Transverse colon (tissue), 3 donors: Measurements from ENCODE around the gene HHIPL1.

ENCODE experiments used
- POLR2A ChIP-seq: fragments of 450-650 bp; IDR thresholded peaks from one replicate; pipeline ENCODE4 v1.6.1; 2016; ENCODE audit warnings: antibody characterized with exemption, mild to moderate bottlenecking, moderate library complexity
- TF ChIP-seq, protein P1 (sequence below), 5 experiments: fragments of 200-600 bp in 3 of 5; fragments of 450-650 bp in 2 of 5; sonication (generic) in 3 of 5; IDR thresholded peaks; 1 replicate in 2 of 5; 2 replicates in 3 of 5; pipeline ENCODE4 v1.5.1; 2016 to 2017; ENCODE audit warnings: antibody characterized with exemption in 5 of 5, inconsistent platforms in 3 of 5, mild to moderate bottlenecking in 2 of 5, moderate library complexity in 1 of 5

DNA sequence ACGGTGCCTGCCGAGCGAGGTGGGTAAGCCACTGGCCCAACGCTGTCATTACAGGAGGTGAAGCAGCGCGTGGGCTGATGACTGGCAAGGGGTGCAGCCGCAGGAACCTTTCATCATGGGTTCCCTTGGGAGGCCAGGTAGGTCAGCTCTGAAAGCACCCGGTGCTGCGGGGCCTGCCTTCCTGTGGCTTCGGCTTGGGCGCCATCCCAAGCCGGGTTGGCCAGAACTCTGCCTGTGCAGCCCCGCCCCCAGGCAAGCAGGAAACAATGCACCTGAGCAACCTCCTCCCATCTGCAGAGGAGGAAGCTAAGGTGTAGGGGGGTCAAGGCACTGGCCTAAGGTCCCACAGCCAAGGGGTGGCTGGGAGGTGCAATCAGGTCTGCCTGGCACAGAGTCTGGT, 20.0 kb upstream of the HHIPL1 start:
- TF ChIP-seq, protein P1, sequence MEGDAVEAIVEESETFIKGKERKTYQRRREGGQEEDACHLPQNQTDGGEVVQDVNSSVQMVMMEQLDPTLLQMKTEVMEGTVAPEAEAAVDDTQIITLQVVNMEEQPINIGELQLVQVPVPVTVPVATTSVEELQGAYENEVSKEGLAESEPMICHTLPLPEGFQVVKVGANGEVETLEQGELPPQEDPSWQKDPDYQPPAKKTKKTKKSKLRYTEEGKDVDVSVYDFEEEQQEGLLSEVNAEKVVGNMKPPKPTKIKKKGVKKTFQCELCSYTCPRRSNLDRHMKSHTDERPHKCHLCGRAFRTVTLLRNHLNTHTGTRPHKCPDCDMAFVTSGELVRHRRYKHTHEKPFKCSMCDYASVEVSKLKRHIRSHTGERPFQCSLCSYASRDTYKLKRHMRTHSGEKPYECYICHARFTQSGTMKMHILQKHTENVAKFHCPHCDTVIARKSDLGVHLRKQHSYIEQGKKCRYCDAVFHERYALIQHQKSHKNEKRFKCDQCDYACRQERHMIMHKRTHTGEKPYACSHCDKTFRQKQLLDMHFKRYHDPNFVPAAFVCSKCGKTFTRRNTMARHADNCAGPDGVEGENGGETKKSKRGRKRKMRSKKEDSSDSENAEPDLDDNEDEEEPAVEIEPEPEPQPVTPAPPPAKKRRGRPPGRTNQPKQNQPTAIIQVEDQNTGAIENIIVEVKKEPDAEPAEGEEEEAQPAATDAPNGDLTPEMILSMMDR (IDR thresholded peaks at IDR 0.05): no peak
- no peak for TF ChIP-seq POLR2A
